ENCODE measurements around the gene CCL3.

The CCL3 gene

DNA sequence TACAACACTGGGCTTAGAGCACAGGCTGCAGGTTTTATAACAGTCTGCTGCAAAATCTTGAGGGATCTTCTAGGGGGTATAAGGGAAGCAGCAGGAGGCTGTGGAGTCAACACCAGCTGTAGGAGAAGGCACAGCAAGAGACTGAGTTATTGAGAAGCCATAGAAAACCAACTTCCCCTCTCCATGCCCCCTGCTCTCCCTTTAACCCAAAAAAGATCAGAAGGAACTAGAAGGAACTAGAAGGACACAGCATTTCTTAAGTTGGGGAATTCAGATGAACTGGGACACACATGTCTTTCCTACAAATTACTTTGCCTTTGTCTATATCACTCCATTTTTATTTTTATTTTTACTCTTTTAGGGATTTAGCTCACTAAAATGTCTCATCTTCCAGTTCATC lies 32.0 kb downstream of the CCL3 start:
- H3K4me3 ChIP-seq (ENCODE audit: low read length) = no peak overlapping the region
- DNase-seq (ENCODE audit: low read depth) = no peak
- TF ChIP-seq, protein P1, sequence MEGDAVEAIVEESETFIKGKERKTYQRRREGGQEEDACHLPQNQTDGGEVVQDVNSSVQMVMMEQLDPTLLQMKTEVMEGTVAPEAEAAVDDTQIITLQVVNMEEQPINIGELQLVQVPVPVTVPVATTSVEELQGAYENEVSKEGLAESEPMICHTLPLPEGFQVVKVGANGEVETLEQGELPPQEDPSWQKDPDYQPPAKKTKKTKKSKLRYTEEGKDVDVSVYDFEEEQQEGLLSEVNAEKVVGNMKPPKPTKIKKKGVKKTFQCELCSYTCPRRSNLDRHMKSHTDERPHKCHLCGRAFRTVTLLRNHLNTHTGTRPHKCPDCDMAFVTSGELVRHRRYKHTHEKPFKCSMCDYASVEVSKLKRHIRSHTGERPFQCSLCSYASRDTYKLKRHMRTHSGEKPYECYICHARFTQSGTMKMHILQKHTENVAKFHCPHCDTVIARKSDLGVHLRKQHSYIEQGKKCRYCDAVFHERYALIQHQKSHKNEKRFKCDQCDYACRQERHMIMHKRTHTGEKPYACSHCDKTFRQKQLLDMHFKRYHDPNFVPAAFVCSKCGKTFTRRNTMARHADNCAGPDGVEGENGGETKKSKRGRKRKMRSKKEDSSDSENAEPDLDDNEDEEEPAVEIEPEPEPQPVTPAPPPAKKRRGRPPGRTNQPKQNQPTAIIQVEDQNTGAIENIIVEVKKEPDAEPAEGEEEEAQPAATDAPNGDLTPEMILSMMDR (conservative IDR thresholded peaks at IDR 0.05; ENCODE audit: low read length) = no peak

DNA sequence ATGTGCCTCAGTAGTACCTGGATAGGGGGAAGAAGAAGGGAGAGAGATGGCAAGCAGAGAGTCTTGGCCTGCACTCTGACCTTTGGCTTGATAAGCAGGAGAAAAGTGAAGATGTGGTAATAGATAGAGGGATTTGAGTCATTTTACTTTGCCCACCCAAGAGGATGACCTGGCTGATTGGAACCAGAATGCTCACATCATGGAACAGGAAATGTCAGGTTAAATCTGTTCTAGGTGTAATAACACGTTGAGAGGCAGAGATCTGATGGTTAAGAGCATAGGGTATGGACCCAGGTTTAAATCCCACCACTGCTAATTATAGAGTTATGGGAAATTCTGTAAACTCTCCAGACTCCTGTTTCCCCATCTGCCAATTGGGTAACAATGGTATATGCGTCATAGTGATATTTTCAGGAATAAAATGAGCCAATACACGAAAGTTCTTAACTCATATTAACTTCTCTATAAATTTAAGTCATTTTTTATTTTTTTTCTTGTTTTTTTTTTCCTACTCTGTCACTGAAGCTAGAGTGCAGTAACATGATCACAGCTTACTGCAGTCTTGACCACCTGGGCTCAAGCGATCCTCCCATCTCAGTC lies 33.9 kb downstream of the CCL3 start:
- H3K4me3 ChIP-seq (ENCODE audit: low read length) = no peak overlapping the region
- TF ChIP-seq, protein P1 (conservative IDR thresholded peaks at IDR 0.05; ENCODE audit: low read length) = no peak
- no peak for DNase-seq (ENCODE audit: low read depth)

DNA sequence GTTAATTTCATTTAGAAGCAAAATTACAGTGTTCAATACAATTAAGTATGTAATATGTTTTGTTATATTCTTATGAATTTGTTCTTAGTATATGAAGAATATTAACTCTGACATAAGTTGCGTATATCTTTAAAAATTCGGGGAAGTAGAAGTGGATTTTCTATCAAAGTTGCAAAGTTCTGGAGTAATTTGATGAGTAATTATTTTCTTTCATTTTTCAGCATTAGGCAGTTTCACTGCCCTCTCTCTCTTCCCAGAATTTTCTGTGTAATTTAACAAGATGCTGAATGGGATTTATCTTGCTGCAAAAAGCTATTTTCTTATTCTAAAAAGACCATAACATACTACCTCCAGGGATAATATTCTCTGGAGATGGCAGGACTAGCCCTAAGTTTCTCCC lies 34.8 kb downstream of the CCL3 start:
- no peak for DNase-seq (ENCODE audit: low read depth)
- TF ChIP-seq, protein P1 (conservative IDR thresholded peaks at IDR 0.05; ENCODE audit: low read length) = no peak
- H3K4me3 ChIP-seq (ENCODE audit: low read length) = no peak overlapping the region

GRCh38 chr17:36049643-36050042 lies 40.3 kb downstream of the CCL3 start:
- TF ChIP-seq, protein P1 (conservative IDR thresholded peaks at IDR 0.05; ENCODE audit: low read length) = no peak
- no peak for DNase-seq (ENCODE audit: low read depth)
- H3K4me3 ChIP-seq (ENCODE audit: low read length) = no peak overlapping the region

DNA sequence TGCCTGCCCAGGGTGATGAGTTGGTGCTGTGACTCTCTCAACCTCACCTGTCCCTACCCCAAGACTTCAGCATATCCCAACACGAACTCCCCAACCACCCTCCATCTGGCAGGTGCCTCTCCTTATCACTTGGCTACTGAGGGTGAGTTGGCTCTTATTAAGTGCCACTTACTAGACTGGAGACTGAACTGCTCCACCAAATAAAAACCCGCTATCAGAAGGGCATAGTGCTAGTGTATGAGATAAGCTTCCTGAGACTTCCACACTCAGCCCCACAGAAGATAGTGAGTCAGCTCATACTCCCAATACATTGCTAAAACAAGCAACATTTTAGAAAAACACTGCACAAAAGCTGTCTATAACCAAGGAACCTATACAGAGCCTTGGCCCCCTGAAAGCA lies 41.9 kb downstream of the CCL3 start:
- TF ChIP-seq, protein P1 (conservative IDR thresholded peaks at IDR 0.05; ENCODE audit: low read length) = no peak
- DNase-seq (ENCODE audit: low read depth) = no peak
- no peak overlapping the region for H3K4me3 ChIP-seq (ENCODE audit: low read length)
